ENCODE results near the gene POLDIP2. TPM values are rescaled to one million over a fixed set of nuclear protein-coding genes. Genes with fewer than 3 reads are reported as not detected.

The POLDIP2 gene
- total and polyA plus RNA-seq, 2 of the 13 experiments (the other 11 are each of a cell fraction or from before 2014, with no cell fraction given), result 85.9 to 114 TPM

GRCh38 chr17:28368306-28368831, 11.0 kb upstream of the POLDIP2 start (continued):
- TF ChIP-seq AKNA (CRISPR knock-in tag; IDR thresholded peaks at IDR 0.05; ENCODE audit: borderline replicate concordance), result no peak
- TF ChIP-seq DNMT1 (CRISPR knock-in tag; IDR thresholded peaks at IDR 0.05), result no peak
- TF ChIP-seq E2F1 (CRISPR knock-in tag; IDR thresholded peaks at IDR 0.05), result no peak
- TF ChIP-seq ZMAT3 (CRISPR knock-in tag; conservative IDR thresholded peaks at IDR 0.05), result peak; percentile 60; the same call in 1 of the 2 replicates
- TF ChIP-seq MEIS2 (CRISPR knock-in tag; IDR thresholded peaks at IDR 0.05), result peak; percentile 97
- TF ChIP-seq SMAD9 (CRISPR knock-in tag; IDR thresholded peaks at IDR 0.05), result no peak
- TF ChIP-seq KLF15 (CRISPR knock-in tag; IDR thresholded peaks at IDR 0.05; ENCODE audit: borderline replicate concordance), result no peak; the same call in 1 of the 2 replicates
- TF ChIP-seq MTA1 (CRISPR knock-in tag; IDR thresholded peaks at IDR 0.05; ENCODE audit: borderline replicate concordance), result peak; percentile 94
- TF ChIP-seq ZNF639 (CRISPR knock-in tag; conservative IDR thresholded peaks at IDR 0.05), result no peak
- TF ChIP-seq DBP (CRISPR knock-in tag; IDR thresholded peaks at IDR 0.05; ENCODE audit: not compliant biosample characterization), result no peak
- TF ChIP-seq DRAP1 (CRISPR knock-in tag; IDR thresholded peaks at IDR 0.05), result peak; percentile 65
- no peak for TF ChIP-seq CREBL2 (CRISPR knock-in tag; IDR thresholded peaks at IDR 0.05; ENCODE audit: borderline replicate concordance)
- TF ChIP-seq ZNF616 (CRISPR knock-in tag; IDR thresholded peaks at IDR 0.05; ENCODE audit: low read depth), result no peak
- TF ChIP-seq SUZ12 (IDR thresholded peaks at IDR 0.05; ENCODE audit: low read depth, low read length), result no peak
- no peak for TF ChIP-seq ATAD3A (CRISPR knock-in tag; IDR thresholded peaks at IDR 0.05)
- no peak; the same call in 1 of the 2 replicates for TF ChIP-seq ZFP37 (CRISPR knock-in tag; IDR thresholded peaks at IDR 0.05; ENCODE audit: borderline replicate concordance)
- no peak for TF ChIP-seq HCFC1 (IDR thresholded peaks at IDR 0.05; ENCODE audit: low read depth, low read length)
- TF ChIP-seq ZNF883 (CRISPR knock-in tag; IDR thresholded peaks at IDR 0.05; ENCODE audit: not compliant biosample characterization), result no peak
- TF ChIP-seq NFKBIZ (CRISPR knock-in tag; IDR thresholded peaks at IDR 0.05), result 0 out of 2 replicates have a peak, but pooled peaks have one; percentile 66
- TF ChIP-seq POLR2A (IDR thresholded peaks at IDR 0.05; ENCODE audit: insufficient read depth in 1 of 2, low read depth in 2 of 2, low read length in 2 of 2), result peak; percentile 51 to 68; a peak in 3 of 4 replicates
- TF ChIP-seq NR3C1 (CRISPR knock-in tag; IDR thresholded peaks at IDR 0.05), result no peak
- no peak for TF ChIP-seq ZFP41 (CRISPR knock-in tag; IDR thresholded peaks at IDR 0.05; ENCODE audit: borderline replicate concordance)
- peak; percentile 51 for TF ChIP-seq ZEB1 (IDR thresholded peaks at IDR 0.05; ENCODE audit: insufficient replicate concordance, low read depth)
